Measurements from ENCODE around the gene CCND2.

DNA sequence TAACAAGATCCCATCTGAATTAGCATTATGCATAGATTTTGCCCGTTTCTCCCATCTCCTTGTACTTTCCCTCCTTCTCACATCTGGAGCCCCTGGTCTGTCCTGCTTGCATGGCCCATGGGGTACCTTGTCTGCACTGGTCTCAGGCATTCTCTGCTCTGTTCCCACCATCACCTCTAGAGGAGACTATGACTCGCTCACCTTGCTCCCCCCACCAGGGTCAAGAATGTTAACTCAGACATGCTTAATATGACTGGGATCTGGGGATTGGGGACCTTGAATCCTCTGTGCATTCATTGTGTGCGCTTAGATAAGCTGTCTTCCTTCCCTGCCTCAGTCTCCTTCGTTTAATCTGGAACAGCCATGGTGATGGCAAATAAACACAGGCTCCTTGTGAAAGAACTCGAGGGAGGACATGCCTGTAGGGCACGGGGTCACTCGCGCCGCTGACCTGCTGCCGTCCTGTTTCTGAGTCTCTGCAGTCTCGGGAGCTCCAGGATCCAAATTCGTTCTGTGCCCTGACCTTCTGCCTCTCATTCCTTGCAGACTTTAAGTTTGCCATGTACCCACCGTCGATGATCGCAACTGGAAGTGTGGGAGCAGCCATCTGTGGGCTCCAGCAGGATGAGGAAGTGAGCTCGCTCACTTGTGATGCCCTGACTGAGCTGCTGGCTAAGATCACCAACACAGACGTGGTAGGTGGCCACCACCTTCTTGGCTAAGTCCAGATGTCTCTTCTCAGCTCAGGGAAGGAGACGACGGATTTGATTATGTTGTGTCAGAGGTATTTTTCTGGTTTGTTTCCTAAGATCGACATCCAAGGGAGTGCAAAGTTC is 15.0 kb downstream of the CCND2 start:
- TF ChIP-seq, protein P1, sequence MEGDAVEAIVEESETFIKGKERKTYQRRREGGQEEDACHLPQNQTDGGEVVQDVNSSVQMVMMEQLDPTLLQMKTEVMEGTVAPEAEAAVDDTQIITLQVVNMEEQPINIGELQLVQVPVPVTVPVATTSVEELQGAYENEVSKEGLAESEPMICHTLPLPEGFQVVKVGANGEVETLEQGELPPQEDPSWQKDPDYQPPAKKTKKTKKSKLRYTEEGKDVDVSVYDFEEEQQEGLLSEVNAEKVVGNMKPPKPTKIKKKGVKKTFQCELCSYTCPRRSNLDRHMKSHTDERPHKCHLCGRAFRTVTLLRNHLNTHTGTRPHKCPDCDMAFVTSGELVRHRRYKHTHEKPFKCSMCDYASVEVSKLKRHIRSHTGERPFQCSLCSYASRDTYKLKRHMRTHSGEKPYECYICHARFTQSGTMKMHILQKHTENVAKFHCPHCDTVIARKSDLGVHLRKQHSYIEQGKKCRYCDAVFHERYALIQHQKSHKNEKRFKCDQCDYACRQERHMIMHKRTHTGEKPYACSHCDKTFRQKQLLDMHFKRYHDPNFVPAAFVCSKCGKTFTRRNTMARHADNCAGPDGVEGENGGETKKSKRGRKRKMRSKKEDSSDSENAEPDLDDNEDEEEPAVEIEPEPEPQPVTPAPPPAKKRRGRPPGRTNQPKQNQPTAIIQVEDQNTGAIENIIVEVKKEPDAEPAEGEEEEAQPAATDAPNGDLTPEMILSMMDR (IDR thresholded peaks at IDR 0.05) = no peak
- no peak for TF ChIP-seq POLR2AphosphoS5 (IDR thresholded peaks at IDR 0.05)
- TF ChIP-seq POLR2A (IDR thresholded peaks at IDR 0.05) = no peak
- no peak for TF ChIP-seq EP300 (IDR thresholded peaks at IDR 0.05)
